Stimulated activated CD8-positive, alpha-beta memory T cell treated with anti-CD3 and anti-CD28 coated beads, Interleukin-4, amount 100 ng/mL, for 48 hours (primary cell): ENCODE measurements around the gene ESAM.
A peak's percentile ranks its signal among the peaks of the same experiment; 100 is the strongest.

ENCODE experiments used
- DNase-seq: peaks from one replicate; pipeline ENCODE4 v3.0.0-alpha.2; 2020

ESAM gene

DNA sequence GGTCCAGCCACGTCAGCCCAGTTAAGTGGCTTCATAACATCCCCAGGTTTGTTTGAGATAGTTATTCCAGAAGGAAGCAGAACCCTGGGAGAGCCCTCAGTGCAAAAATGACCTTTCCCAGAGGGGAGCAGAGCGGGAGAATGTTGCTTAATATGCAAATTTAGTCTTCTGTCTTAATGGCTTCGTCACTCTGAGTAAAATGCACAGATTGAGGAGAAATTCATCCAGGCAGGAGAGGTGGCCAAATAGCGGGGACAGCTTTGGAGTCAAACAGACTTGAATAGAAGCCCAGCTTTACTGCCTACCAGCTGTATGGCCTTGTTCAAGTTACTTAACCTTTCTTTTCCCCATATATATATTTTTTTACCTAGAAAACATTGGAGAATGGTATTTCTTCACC is 34.6 kb downstream of the ESAM start:
- DNase-seq = no peak

DNA sequence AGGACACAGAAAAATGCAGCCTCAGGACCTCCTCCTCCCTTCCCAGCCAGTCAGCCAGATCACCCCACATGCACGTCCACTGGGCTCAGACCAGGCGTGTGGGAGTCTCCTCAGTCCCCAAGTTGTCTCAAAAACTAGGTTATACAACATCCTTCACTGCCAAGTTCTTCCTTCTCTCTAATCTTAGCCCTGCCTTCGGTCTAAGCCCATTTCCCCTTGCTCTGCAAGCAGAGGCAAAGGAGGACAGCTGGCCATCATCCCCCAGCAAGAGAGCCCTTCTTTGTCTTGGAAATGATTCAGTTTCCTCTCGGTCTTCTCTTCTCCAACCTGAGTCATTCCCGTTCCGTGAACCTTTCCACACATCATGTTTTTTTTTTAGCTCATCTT is 36.4 kb downstream of the ESAM start:
- no peak for DNase-seq

DNA sequence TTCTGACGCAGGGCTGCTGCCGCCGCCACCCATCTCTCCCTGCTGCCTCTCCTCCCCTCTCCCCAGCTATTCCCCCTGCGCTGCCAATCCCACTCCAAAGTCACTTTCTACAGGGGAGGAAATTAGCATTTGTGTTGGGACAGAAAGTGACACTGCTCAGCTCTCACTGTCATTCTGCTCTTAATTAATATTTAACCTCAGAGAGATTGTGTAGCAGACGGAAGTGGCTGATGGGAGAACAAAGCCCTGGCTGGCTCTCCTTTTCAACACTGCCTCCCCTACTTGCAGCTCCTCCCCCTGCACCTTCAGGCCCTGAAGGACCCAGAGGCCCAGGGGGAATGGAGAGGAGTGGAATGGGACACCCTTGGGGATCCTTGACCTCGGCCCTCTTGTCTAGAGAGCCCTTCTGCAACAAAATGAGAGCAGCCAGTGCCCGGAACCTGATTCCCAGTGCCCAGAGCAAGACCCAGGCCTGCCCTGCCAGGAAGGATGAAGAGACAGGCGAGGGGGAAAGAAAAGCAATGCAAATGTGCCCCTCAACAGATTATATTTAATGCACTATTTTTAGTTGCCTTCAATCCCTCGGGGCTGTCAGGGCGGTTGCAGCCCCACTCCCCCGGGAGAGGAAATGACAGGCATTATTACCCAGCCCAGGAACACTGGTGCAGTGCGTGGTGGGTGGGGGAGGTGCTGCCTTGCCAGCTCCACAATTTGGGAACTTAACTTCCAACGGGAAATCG is 36.9 kb downstream of the ESAM start:
- no peak for DNase-seq

DNA sequence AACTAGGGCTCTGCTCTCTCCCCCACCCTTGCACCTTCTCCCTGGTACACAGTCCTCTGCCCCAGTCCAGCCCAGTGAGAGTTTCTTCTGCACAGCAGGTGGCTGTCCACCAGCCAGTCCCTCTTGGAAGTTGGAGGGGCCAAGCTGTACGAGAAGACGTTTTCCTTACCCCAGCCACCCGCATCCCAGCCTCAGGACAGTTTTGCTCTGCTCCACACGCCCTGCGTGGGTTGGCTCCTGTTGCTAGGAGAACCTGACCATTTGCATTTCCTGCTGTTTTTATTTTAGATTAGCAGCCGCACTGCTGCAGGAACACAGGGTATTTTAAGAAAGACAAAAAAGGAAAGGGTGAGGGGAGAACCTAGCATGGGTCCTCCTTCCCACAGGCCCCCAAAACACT is 39.9 kb downstream of the ESAM start:
- no peak for DNase-seq

DNA sequence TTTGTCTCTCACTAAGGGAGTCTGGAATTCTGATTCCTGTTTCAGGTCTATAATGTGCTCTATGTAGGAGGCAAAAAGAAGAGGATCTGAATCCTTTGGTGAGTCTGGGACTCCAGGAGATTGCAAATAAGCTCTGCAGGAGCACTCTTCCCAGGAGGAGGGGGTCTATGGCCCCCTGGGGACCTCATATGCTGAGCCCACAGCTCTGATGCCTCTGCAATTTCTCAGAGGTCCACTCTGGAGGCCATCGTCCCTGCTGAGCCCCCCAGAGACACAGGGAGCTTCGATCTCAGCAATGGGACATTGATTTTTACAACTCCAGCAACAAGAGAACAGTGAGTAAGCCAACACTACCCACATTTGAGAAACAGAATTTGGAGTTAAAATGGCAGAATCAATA is 42.6 kb downstream of the ESAM start:
- DNase-seq = no peak

DNA sequence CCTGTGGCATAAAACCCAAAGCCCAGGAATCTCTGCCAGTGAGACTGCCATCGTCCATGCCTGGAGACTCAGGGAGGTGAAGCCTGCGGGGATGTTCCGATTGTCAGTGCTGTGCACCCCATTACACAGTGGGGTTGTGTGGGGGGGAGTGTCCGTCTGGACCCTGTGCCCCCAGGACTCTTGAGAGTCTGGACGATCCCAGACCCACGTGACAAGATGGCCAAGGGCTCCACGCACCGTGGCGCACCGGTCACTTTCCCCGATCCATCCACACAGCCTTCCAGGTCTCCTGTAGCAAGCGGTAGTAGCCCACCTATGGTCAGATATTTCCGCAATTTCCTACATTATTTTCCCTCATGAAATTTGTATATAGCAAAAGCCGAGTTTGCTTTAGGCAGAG is 43.3 kb downstream of the ESAM start:
- no peak for DNase-seq

DNA sequence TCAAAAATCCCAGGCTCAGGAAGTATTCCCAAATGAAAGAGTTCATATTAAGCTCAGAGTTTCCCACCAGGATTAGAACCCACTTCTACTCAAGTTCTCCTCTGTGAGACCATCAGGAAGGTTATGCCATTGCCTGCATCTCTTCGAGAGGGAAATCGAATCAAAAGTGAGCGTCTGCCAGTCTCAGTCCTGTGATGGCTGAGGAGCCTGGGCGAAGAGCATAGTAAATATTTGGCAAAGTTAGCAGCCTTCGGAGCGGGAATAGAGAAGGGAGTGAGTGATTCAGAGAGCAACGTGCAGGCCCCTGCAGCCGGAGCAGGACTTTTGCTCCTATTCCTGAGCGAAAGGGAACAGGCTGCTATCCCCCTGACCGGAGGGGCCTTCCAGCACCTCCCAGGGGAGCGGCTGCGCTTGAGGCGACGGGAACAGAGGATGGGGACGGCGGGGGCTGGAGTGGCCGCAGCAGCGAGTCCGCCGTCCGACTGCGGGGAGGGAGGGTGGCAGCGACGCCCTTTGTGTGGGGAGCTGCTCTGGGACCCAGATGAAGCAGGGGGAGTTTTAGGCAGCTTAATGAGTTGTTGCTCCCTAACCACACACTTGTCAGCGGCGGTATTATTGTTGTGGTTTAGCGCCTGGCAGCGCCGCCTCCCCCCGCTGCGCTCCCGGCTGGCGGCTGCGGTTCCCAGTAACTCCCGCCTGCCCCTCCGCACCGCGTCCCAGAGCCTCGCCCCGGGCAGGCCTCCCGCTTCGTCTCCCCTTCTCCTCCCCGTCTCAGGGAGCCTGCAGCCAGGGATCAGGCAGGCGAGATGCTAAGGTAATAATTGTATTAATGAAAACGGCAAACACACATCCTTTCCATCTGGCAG is 44.1 kb downstream of the ESAM start:
- DNase-seq = peak; percentile 31

DNA sequence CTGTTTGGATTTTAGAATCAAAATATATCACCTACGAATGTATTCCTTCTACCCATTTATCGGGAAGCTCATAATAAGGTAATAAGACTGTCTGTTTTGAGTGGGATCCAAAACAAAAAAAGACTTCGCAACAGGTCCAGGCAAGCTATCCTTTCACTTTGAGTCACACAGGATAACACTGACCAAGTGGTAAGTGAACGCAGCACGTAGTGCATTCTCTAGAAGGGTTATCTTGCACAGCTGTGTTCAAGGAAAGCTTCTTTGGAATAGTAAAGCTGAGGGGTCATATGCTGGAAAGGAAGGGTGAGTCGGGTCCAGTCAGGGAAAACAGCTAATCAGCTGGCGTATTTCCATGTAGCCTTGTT is 44.7 kb downstream of the ESAM start:
- DNase-seq = no peak

DNA sequence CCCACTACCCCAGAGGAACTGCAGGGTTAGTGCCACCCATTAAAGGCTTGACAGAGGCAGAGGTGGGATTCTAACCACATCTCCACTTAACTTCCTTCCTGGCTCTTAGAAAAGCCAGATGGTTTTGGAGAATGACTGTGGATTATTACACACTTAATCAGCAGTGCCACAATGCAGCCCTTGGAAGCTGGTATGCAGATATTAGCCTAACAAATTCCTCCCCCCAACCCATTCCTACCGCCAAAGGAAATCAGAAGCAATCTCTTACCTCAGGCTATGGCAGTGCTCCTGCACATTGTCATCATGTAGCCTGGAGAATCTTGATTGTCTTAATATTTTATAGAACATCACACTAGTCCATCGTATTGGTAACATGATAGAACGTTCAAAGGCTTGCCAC is 45.5 kb downstream of the ESAM start:
- DNase-seq = no peak

DNA sequence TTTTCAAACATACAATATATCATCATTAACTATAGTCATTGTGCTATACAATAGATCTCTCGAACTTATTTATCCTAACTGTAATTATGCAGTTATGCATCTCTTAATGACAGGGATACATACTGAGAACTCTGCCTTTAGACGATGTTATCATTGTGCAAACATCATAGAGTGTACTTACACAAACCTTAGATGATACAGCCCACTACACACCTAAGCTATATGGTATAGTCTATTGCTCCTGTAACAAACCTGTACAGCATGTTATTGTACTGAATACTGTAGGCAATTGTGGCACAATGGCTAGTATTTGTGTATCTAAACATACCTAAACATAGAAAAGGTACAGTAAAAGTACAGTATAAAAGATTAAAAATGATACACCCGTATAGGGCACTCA is 49.7 kb downstream of the ESAM start:
- DNase-seq = no peak

DNA sequence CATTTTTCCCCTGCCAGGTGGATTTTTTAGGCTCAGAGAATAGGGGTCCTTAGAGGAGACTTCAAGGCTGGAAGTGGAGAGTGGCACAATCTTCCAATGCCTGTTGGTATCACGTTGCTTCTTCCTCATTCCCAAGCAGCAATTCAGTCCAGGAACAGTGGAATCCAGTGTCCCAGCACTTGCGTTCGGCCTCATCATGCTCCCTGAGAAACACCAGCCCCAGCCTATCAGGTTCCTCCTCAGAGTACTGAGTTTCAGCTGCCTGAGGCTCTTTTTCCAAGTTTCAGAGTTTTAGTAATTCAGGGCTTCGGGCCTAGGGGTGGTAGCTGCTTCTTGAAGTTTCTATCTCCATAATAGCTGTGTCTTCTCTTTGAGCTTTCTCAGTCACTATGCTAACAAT is 54.3 kb downstream of the ESAM start:
- no peak for DNase-seq
